T-helper 1 cell treated with Interleukin-12 subunit alpha and Interleukin-12 subunit beta and Interleukin-4 antibody, amounts not matched to agents 30 ng/mL and 1 ng/mL, for 36 hours (primary cell): ENCODE measurements around the gene CDC34. TPM values are rescaled to one million over a fixed set of nuclear protein-coding genes. Genes with fewer than 3 reads are reported as not detected.

Source experiments
- intact Hi-C: fragments of 100-400 bp; cut with micrococcal nuclease; formaldehyde crosslinking; loops from one replicate; pipeline ENCODE4 v1.15.1; 2024
- total RNA-seq: library from RNA; stranded (reverse); gene quantifications from 2 replicates; pipeline ENCODE4 v1.2.3, GENCODE V29; 2022

CDC34 gene
- total RNA-seq, 1 donor from 2014 or later = 47.9 TPM

- intact Hi-C loops = no loop called here
Measured at GRCh38 chr19:496986-497385, 34.6 kb upstream of the CDC34 start.

GRCh38 chr19:497491-497868 is 34.1 kb upstream of the CDC34 start:
- intact Hi-C loops = no loop called here

GRCh38 chr19:497869-498510 is 33.6 kb upstream of the CDC34 start:
- intact Hi-C loops = no loop called here

GRCh38 chr19:498511-498891 is 33.1 kb upstream of the CDC34 start:
- intact Hi-C loops = no loop called here

- intact Hi-C loops = no loop called here
Measured at GRCh38 chr19:498977-499623, 32.5 kb upstream of the CDC34 start.

- intact Hi-C loops = no loop called here
Measured at GRCh38 chr19:501646-502045, 29.9 kb upstream of the CDC34 start.

GRCh38 chr19:504616-505015 is 26.9 kb upstream of the CDC34 start:
- intact Hi-C loops = no loop called here

- intact Hi-C loops = loop anchor here (1.0 to 2.0 kb wide), 5 partner anchors 17 to 291 kb away; partner anchors contain the start of genes BSG, CDC34 and PTBP1
Measured at GRCh38 chr19:506404-507285, 24.9 kb upstream of the CDC34 start.

GRCh38 chr19:507286-508203 is 24.0 kb upstream of the CDC34 start, which contains the start of gene TPGS1:
Gene TPGS1 (plus strand): TSS chr19:507497. CDS start chr19:507507, 10 bp downstream.
- intact Hi-C loops = loop anchor here (1.0 to 2.0 kb wide), 4 partner anchors 24 to 290 kb away; partner anchors contain the start of genes BSG, CDC34 and PTBP1

GRCh38 chr19:508204-509150 is 23.1 kb upstream of the CDC34 start:
- intact Hi-C loops = no loop called here

GRCh38 chr19:510606-511100 is 20.9 kb upstream of the CDC34 start:
- intact Hi-C loops = loop anchor here (1.0 to 5.0 kb wide), 6 partner anchors 21 to 244 kb away; partner anchors contain the start of genes BSG, CDC34 and MIER2

GRCh38 chr19:511101-511851 is 20.3 kb upstream of the CDC34 start:
- intact Hi-C loops = loop anchor here (1.0 to 5.0 kb wide), 5 partner anchors 20 to 244 kb away; partner anchors contain the start of genes BSG, CDC34 and MIER2

- intact Hi-C loops = loop anchor here (5.0 kb wide), 1 partner anchor 170 kb away; the partner anchor contains the start of gene MIER2
Measured at GRCh38 chr19:512547-513365, 18.8 kb upstream of the CDC34 start.

- intact Hi-C loops = loop anchor here (5.0 kb wide), 1 partner anchor 171 kb away; the partner anchor contains the start of gene MIER2
Measured at GRCh38 chr19:513368-514165, 18.0 kb upstream of the CDC34 start.

- intact Hi-C loops = loop anchor here (5.0 kb wide), 1 partner anchor 172 kb away; the partner anchor contains the start of gene MIER2
Measured at GRCh38 chr19:514166-514663, 17.3 kb upstream of the CDC34 start.
